RWPE1 (cell line): Measurements from ENCODE around the gene PIM1.

Source experiments
- CTCF ChIA-PET: fragments of 350-600 bp; sonication (Branson Sonifier 250); formaldehyde crosslinking; extraction: SDS; loops from one replicate; lab custom pipeline; 2021; lab: Yijun Ruan, JAX
- POLR2A ChIA-PET: fragments of 400-600 bp; formaldehyde crosslinking; extraction: SDS; loops from one replicate; lab custom pipeline; 2020; ENCODE audit warnings: antibody characterized with exemption; ENCODE audit not compliant: low non-redundant PET; lab: Yijun Ruan, JAX
- DNase-seq: peaks from one replicate; pipeline ENCODE4 v3.0.0; 2012; ENCODE audit warnings: low spot score
- H3K27ac ChIP-seq: fragments of 450-650 bp; 2 replicates; pipeline ENCODE4 v1.5.1; 2017
- CTCF ChIP-seq: fragments of 450-650 bp; conservative IDR thresholded peaks from 2 replicates; pipeline ENCODE4 v1.5.1; 2017; ENCODE audit warnings: low read depth, mild to moderate bottlenecking

PIM1 gene

GRCh38 chr6:37155394-37156312 is 14.3 kb upstream of the PIM1 start:
- DNase-seq: no peak
- ChIA-PET POLR2A (no interaction called here), CTCF (no interaction called here)
- no peak overlapping the region for H3K27ac ChIP-seq
- no peak for TF ChIP-seq CTCF

GRCh38 chr6:37158508-37158907 is 11.4 kb upstream of the PIM1 start:
- POLR2A ChIA-PET: no interaction called here
- CTCF ChIA-PET: no interaction called here
- DNase-seq: no peak
- H3K27ac ChIP-seq: no peak overlapping the region
- TF ChIP-seq CTCF: no peak

GRCh38 chr6:37160922-37161778 is 8.8 kb upstream of the PIM1 start:
- CTCF ChIA-PET: interaction anchor here (0.6 to 1.2 kb wide), 4 partner anchors 24 to 254 kb away, joined by 3 to 4 read pairs (median 4); no protein-coding TSS in a partner anchor
- POLR2A ChIA-PET: no interaction called here
- H3K27ac ChIP-seq: no peak overlapping the region
- no peak for TF ChIP-seq CTCF
- no peak for DNase-seq

GRCh38 chr6:37162740-37163139 is 7.2 kb upstream of the PIM1 start:
- POLR2A ChIA-PET: interaction anchor here (0.6 kb wide), 1 partner anchor 179 kb away, joined by 6 read pairs; no protein-coding TSS in a partner anchor
- no peak for TF ChIP-seq CTCF
- CTCF ChIA-PET: no interaction called here
- DNase-seq: no peak
- no peak overlapping the region for H3K27ac ChIP-seq

GRCh38 chr6:37168163-37168758 is 1.7 kb upstream of the PIM1 start:
- TF ChIP-seq CTCF: no peak
- ChIA-PET POLR2A (no interaction called here), CTCF (no interaction called here)
- no peak for DNase-seq
- no peak overlapping the region for H3K27ac ChIP-seq
